ENCODE measurements around the gene SGO1.
A peak's percentile ranks its signal among the peaks of the same experiment; 100 is the strongest.
"Not testable (repeated sequence)": the region's sequence is repeated elsewhere in the genome, so short reads cannot be mapped to it uniquely, and the experiment has no call there.

The SGO1 gene

DNA sequence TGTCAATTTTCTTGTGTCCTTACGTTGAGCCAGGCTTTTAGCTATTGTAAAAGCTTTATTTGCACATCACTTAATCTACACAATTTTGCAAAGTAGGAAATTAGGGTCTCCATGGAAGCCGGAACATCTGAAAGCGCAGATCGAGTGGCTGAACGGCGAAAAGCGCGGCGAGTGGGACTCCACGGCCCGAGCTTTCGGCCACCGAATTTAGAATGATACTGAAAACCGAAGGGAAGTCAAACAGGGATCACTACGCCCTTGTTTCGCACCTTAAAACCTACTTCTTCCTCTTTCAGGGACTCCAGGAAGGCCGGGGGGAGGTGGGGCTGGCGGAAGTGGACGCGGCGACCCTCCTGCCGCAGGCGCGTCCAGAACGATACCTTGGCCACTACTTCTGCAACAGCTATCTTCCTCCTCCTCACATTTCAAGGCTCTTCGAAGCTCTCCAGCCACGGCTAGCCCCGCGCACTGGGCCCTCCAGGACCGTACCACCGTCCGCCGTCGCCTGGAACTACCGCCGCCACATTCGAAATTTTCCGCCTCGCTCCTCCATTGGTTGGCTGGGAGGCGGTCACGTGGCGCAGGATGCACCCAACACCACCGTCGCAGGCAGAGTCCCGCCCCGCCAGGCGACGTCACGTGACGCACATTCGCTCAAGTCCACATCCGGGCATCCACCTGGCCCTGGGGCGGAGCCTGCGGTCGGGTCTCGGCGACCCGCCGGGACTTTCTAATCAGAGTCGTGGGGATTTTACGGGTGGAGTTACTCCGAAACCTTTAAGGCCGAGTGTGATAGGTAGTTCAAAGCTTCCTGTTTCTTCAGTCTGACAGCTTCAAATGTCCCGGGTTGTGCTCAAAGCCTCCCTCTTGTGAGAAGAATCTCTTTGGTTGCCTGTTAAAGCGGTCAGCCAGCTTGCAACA lies at the start of gene SGO1:
Gene SGO1, minus strand, starts transcription at position 528 of the 921 bp plus-strand sequence. CDS start 2,179 bp downstream, outside the sequence.
- peak; percentile 99 to 100 for DNase-seq

DNA sequence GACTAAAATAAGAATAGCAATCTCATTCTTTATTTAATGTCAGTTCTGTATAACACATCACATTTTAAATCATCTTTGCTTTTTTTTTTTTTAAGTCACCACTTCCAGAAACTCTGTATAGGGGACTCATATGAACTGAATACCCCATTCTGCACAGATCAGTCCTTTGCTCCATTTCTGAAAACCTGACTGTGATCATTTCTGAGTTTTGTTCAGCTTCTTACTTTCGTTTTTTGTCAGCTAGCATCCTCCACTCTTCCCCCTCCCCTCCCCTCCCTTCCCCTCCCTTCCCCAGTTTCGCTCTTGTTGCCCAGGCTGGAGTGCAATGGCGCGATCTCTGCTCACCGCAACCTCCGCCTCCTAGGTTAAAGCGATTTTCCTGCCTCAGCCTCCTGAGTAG lies 49.8 kb upstream of the SGO1 start:
- DNase-seq: no peak

DNA sequence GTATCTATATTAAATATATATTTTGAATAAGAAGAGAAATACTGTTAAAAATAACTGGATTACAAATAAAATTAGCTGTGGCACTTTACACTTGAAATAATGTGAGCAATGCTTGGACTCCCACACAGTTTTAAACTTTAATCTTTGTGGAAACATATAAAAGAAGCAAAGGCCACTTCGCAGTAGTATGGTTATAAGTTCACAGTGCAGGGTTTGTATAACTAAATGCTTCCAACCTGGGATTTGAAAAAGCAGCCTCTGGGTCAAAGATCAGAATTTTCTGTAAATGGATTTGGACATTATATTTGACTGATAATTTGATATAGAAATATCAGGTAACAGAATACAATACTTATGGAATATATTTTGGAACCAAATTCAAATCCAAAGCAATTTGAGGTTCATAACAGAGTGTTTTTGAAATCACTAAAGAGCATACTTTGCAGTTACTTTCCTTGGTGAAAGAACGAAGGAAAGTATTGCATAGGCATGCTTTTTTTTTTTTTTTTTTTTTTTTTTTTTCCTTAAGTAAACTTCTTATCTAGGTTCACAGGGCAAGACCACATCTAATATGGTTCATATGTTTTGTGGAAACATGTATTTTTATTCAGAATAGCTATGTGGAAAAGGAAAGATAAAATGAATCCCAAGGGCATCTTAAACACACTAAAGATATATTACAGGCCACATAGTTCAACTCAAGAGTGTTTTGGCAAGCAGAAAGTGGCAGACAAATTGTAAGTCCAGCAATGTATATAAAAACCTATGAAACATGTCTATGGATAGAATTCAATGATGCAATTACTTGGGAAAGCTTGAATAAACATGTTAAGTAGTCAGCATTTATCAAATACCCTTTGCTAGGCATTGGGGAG lies 47.1 kb upstream of the SGO1 start:
- no peak for DNase-seq

DNA sequence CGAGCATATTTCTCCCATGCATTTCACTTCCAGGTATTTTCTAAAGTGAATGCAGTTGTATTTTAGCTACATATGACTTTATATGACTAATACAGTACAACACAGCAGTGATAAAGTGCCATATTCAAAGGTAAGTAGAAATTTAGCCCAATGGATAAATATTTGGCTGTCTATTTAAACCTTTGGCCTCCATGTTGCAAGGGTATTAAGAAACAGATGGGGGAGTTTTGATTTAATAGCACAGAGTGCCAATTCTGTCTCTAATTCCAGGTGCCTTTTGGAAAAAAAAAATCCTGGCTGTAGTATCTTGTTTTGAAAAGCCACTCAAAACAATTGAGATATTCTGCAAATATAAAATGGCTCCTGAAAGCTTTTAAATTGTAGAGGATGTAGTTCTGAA lies 44.9 kb upstream of the SGO1 start:
- no peak for DNase-seq

DNA sequence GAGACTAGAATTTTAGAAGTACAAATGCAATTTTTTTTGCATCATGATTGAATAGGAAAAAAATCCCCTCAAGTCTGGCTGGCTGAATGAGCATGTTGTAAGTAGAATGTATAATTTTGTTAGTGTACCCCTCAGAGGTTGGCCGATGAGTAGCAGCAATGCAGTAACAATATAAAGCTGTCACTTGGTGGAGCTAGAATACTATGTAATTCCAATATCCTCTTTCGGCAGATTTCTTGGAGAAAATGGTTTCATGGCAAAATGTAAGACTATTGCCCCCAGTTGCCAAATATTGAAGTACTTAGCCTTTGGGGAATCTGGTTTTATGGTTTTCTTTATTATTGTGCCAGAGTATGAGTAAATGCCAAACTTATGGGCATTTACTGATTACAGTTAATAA lies 39.8 kb upstream of the SGO1 start:
- no peak for DNase-seq

DNA sequence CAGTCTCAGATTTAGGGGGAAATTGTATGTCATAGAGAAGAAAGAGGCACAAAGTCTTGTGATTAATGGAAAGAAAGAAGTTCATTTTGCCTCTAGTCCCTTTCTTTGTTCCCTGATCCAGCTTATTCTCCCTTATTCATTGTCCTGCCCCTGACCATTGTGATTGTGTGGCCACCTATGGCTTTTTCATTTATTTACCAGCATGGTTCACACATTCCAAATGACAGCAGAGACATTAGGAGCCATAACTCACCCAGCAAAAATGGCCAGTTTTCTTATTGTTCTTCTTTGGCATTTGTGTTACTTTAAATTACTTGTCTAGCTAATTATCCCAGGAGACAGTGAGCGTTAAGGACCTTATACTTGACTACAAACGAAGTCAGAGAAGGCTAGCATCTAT lies 36.3 kb upstream of the SGO1 start:
- no peak for DNase-seq

DNA sequence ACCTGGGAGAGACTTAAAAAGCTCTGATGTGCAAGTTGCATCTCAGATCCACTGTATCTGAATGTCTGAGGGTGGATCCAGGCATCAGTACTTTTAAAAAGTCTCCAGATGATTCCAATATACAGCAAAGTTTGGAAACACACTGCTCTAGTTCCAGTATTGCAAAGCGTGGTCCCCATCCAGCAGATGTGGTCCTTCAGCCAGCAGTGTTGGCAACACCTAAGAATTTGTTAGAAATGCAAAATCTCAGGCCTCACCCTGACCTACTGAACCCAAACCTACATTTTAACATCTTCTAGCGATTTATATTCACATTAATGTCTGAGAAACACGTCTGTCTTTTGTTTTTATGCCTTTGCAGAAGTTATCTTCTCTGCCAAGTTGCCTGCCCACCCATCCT lies 32.2 kb upstream of the SGO1 start:
- no peak for DNase-seq

DNA sequence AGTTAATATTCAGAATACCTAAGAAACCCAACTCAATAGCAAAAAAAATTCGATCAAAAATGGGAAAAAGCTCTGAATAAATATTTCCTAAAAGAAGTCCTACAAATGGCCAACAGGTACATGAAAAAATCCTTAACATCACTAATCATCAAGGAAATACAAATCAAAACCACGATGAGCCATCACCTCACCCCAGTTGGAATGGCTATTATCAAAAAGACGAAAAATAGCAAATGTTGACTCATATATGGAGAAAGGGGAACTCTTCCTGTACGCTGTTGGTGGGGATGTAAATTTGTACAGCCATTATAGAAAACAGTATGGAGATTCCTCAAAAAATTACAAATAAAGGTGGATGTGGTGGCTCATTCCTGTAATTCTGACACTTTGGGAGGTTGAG lies 29.6 kb upstream of the SGO1 start:
- no peak for DNase-seq

DNA sequence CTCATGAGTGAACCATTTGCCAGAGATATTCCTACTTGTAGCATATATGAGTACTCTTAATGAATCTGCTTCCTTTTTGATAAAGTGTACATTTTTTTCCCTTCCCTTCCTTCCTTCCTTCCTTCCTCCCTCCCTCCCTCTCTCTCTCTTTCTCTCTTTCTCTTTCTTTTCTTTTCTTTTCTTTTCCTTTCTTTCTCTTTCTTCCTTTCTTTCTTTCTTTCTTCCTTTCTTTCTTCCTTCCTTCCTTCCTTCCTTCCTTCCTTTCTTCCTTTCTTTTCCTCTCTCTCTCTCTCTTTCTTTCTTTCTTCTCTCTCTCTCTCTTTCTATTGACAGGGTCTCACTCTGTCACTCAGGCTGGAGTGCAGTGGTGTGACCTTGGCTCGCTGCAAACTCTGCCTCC lies 27.5 kb upstream of the SGO1 start:
- DNase-seq: not testable (repeated sequence)

DNA sequence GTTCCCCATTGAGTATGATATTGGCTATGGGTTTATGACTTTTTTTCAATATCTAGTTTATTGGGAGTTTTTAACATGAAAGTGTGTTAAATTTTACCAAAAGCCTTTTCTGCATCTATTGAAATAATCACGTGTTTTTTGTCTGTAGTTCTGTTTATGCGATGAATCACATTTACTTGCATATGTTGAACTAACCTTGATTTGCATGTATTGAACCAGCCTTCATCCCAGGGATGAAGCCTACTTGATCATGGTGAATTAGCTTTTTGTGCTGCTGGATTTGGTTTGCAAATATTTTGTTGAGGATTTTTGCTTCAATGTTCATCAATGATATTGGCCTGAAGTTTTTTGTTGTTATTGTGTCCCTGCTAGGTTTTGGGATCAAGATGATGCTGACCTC lies 21.9 kb upstream of the SGO1 start:
- DNase-seq: not testable (repeated sequence)

DNA sequence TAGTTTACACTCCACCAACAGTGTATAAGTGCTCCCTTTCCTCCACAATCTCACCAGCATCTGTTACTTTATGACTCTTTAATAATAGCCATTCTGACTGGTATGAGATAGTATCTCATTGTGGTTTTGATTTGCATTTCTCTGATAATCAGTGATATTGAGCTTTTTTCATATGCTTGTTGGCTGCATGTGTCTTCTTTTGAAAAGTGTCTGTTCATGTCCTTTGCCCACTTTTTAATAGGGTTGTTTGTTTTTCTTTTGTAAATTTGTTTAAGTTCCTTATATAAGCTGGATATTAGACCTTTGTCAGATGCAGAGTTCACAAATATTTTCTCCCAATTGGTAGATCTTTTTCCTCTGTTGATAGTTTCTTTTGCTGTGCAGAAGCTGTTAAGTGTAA lies 19.9 kb upstream of the SGO1 start:
- not testable (repeated sequence) for DNase-seq

DNA sequence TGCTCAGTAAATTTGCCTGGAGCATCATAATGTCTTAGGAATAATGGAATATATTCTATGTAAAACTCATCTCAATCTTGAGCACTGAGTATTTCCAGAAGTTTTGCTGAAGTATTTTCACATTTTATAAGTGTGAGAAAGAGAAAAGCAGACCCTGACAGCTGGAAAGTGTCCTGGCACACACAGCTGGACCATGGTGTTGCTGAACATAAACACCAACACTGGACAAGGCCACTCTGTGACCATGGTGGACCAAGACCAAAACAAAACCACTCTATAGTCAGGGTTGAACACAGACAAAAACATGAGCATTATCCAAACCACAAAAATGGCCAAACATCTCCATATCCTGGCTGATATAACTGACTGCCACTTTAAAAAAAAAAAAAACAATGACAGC lies 15.1 kb upstream of the SGO1 start:
- DNase-seq: no peak

DNA sequence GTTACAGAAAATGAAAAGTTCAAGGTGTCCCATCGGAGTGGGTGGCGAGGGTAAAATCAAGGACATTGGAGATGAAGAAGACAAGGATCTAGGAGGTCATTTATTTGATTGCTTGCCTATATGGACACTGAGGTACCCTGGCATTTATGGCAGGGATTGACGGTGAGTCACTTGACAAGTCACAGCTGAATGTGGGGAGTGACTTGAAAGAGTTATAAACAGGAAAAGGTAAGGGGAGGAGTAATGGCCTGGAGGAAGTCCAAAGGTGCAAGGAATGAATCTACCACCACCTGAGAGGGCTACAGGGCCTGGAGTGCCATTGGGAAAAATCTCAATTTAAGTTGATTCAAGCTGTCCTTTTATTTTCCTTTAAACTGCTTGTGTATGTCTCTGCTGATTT lies 11.8 kb upstream of the SGO1 start:
- no peak for DNase-seq

DNA sequence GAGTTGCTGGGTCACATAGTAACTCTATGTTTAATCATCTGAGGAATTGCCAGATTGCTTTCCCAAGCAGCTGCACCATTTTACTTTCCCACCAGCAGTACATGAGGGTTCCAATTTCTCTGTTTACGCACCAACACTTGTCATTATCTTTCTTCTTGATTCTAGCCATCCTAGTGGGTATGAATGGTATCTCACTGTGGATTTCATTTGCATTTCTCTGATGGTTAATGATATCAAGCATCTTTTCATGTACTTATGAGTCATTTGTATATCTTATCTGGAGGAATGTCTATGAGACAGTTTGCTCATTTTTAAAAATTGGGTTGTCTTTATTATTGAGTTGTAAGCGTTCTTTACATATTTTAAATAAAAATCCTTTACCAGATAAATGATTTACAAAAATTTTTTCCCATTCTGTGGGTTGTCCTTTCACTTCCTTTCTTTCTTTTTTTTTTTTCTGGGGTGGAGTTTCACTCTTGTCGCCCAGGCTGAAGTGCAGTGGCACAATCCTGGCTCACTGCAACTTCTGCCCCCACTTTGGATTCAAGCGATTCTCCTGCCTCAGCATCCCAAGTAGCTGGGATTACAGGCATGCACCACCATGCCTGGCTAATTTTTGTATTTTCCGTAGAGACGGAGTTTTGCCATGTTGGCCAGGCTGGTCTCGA lies 8.9 kb upstream of the SGO1 start:
- DNase-seq: no peak

DNA sequence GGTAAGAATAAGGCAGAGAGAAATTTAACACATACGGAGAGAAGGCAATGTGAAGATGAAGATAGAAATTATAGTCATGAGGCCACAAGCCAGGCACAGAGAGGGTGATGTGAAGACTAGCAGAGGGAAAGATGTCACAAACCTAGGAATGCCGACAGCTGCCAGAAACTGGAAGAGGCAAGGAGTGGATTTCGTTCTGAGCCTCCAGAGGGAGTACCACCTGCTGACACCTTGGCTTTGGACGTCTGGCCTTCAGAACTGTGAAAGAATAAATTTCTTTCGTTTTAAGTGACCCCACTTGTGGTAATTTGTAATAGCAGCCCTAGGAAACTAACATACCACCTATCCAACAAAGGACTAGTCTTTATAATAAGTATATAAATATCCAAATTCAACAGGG lies 5.0 kb upstream of the SGO1 start:
- no peak for DNase-seq

DNA sequence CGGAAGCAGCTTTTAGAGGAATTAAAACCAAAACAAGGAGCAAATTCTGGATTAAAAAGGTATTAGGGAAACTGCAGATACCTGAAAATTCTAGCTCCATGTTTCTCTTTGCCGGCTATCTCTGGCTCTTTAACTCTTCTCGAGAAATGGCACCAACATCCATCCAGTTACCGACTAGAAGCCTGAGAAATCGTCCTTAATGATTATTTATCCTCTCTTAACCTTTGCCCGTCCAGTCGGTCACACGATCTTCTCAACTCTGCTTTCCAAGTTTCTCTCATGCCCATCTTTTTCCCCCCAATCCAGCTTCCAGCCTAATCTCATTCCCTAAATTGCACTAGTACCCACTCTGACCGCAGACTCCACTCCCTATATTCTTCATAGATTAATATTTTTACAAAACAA lies 596 bp upstream of the SGO1 start:
- DNase-seq: no peak

DNA sequence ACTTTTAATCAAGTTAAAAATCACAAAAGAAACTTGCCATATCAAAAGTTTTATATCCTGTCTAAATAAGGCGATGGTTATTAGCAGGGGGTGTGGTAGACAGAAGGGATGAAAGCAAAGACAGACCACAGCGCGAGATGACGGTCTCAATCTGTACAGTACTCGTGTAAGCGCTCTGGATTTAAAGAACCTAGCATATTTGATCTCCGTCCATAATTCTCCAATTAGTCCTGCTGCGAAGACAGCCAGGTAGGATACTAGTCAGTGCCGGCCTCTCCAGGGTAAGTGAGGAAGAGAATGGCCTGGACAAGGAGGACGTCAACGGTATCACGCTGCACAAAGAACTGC lies 701 bp downstream of the SGO1 start:
- DNase-seq: peak in 1 of 2 donors; percentile 36

DNA sequence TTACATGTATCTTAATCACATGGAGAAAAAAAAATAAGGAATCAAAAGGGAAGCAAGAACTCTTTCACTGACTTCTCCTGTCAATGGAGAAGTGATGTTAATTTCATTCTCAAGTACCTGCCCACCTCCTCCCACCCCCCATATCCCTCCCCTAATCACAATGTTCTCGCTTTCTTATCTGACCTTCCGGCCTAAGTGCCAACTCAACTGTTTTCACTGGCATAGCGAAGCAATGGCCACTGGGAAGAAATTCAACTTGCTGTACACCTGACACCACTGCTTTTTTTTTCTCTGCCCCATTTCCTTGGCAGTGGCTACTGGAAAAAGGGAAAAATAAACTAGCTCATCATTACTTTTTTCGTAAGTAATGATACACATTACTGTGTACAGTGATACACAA lies 3.8 kb downstream of the SGO1 start:
- DNase-seq: no peak

DNA sequence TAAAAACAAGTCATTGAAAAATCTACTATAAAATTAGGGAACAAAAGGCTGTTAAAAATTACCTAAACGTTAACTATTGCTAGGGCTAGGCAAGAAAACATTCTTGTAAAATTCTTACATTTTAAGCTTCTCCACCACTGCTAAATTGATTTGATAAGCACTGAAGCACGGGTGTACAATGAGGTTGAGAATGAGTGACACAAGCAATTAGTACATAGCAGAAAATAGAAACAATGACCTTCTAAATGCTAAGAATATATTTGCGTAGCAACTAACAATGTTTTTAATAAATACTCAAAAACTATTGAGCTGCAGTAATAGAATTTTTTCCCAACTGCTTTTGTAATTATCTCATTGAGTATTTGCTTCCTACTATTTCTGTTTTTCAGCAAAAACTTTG lies 4.7 kb downstream of the SGO1 start:
- DNase-seq: no peak

DNA sequence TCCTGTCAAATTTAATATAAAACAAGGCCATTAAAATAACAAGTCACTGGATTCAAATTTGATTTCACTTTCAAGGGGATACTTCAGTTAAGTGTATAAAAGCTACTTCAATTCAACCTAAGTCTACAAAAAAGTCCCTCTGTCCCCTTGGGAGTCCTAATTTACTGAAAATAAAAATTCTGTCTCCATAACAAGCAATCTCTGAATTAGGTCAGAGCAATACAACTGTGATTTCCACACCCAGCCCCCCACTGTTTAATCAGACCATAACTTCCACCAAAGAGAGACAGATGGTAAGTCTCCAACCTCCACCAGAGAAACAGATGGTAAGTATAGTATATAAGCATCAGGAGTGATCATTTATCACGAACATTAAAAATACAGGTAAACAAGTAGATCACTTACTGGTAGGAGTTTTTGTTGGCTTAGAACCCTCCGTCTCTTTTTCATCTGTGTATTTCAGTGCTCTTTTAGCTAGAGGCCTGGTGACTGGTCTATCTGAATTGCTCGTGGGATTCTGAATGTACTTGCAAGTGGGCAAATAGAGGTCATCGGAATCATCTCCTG lies 12.1 kb downstream of the SGO1 start:
- no peak for DNase-seq

DNA sequence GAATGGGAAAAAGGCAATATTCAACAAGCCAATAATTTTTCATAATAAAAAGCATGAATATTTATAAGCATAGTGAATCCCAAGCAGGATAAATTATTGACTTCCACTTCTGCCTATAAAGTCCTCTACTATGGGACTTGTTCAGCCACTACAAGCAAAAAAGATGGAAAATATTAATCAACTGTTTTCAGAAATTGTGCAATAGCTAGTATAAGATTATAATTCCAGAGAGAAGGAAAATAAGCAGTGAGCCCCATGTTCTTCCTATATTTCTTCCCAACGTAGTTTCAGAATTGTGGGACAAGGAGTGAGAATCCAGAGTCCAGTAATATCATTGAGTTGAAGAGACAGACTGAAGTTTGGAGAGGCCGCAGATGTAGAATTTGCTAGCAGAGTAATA lies 24.3 kb downstream of the SGO1 start:
- no peak for DNase-seq

DNA sequence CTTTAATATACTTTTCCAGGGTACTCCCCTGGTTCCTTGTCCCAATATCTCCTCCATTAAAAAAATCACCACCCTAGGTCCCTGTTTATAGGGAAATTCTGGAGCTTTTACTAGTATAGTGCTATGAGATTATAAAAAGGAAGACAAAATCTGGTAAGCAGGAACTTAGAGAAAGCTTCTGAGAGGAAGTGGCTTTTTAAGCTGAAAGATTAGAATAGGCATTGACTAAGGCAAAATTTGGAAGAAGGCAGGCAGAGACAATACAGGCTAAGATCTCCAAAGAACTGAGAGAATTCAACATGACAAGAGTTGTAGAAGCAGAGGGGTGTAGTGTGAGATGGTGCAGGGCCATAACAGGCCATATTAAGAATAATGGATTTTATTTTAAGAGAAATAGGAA lies 25.8 kb downstream of the SGO1 start:
- no peak for DNase-seq

DNA sequence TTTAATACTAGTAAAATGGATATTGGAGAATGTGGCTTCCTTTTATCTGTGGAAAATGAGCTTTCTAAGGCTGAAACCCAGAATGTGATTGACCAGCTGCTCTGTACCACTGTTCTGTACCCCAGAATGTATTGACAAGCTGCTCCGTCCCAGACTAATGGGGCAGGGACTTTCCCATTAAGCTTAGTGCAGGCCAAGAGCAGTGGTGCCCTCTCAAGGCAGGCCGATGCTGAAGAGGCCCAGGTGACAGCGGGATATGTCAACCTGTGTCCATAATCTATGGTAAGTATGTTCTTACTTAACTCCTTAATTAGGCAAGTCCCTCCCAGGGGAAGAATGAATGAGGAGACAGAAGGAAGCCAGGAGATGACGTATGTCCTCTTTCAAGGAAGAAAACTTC lies 31.1 kb downstream of the SGO1 start:
- no peak for DNase-seq
